ENCODE results near the gene CITED1.

DNA sequence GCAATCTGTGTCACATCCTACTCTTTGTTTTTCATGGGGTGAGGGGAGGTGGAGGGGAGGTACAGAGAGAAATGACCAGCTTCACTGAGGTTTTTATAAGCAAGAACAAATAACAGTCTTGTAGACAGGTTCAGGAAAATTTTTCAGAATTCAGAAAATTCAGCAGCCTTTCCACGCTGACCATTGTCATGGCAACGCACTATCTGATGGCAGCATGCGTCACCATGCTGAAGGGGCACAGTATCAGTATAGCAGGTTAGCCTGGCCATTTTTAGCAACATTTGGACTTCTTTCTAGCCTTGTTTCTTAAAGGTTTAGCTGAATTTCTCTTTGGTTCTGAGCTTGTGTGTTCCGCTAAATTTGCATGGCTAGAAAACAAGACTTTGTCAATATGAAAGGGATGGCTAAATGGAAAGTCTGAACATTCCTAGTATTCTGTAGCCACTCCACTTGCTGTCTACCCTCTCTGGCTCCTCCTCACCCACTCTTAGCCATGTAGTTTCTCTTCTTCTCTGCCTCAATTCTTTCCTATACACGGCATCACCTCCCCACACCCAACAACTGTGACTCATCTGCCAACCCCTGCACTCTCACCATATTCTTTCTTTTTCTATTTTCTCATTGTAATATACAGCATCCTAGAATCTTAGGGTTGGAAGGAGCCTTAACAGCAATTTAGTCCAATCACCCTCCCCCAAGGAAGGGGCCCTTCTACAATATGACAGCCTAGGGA lies 42.7 kb upstream of the CITED1 start:
- TF ChIP-seq, protein P1, sequence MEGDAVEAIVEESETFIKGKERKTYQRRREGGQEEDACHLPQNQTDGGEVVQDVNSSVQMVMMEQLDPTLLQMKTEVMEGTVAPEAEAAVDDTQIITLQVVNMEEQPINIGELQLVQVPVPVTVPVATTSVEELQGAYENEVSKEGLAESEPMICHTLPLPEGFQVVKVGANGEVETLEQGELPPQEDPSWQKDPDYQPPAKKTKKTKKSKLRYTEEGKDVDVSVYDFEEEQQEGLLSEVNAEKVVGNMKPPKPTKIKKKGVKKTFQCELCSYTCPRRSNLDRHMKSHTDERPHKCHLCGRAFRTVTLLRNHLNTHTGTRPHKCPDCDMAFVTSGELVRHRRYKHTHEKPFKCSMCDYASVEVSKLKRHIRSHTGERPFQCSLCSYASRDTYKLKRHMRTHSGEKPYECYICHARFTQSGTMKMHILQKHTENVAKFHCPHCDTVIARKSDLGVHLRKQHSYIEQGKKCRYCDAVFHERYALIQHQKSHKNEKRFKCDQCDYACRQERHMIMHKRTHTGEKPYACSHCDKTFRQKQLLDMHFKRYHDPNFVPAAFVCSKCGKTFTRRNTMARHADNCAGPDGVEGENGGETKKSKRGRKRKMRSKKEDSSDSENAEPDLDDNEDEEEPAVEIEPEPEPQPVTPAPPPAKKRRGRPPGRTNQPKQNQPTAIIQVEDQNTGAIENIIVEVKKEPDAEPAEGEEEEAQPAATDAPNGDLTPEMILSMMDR (IDR thresholded peaks at IDR 0.05; ENCODE audit: extremely low read depth in 1 of 2, insufficient read depth in 1 of 2, low read depth in 1 of 2, low read length in 2 of 2), result no peak
- no peak for TF ChIP-seq EZH2 (IDR thresholded peaks at IDR 0.05; ENCODE audit: borderline replicate concordance, low read depth, low read length, severe bottlenecking)
